HG03558 (cell line): ENCODE measurements around the gene ANKRD33.
"Not testable (repeated sequence)": the region's sequence is repeated elsewhere in the genome, so short reads cannot be mapped to it uniquely, and the experiment has no call there.

Source experiments
- ATAC-seq: cut with Tn5 transposase; IDR thresholded peaks from one replicate; pipeline ENCODE4 v1.9.1; 2021; ENCODE audit warnings: moderate number of reproducible peaks; ENCODE audit not compliant: unreplicated experiment; ENCODE audit errors: extremely low read depth

The ANKRD33 gene

GRCh38 chr12:51873251-51873994, 14.5 kb upstream of the ANKRD33 start:
- ATAC-seq: no peak

- no peak for ATAC-seq
These were observed 13.9 kb upstream of the ANKRD33 start for GRCh38 chr12:51874000-51874399.

- no peak for ATAC-seq
These were observed 13.4 kb upstream of the ANKRD33 start for GRCh38 chr12:51874486-51874885.

- no peak for ATAC-seq
These were observed 8.8 kb upstream of the ANKRD33 start for GRCh38 chr12:51879102-51879501.

- no peak for ATAC-seq
These were observed 4.6 kb upstream of the ANKRD33 start for GRCh38 chr12:51883295-51883694.

GRCh38 chr12:51883998-51884675, 3.8 kb upstream of the ANKRD33 start:
- no peak for ATAC-seq

GRCh38 chr12:51884676-51885229, 3.1 kb upstream of the ANKRD33 start:
- no peak for ATAC-seq

GRCh38 chr12:51885294-51886020, 2.4 kb upstream of the ANKRD33 start:
- not testable (repeated sequence) for ATAC-seq

- ATAC-seq: no peak
These were observed 1.7 kb upstream of the ANKRD33 start for GRCh38 chr12:51886021-51886710.

- no peak for ATAC-seq
These were observed 663 bp downstream of the ANKRD33 start for GRCh38 chr12:51888316-51889215.

GRCh38 chr12:51889216-51890132, 1.6 kb downstream of the ANKRD33 start:
- ATAC-seq: no peak

- no peak for ATAC-seq
These were observed 2.2 kb downstream of the ANKRD33 start for GRCh38 chr12:51890133-51890464.

- no peak for ATAC-seq
These were observed 2.7 kb downstream of the ANKRD33 start for GRCh38 chr12:51890511-51891171.

GRCh38 chr12:51891843-51892242, 3.9 kb downstream of the ANKRD33 start:
- ATAC-seq: no peak

GRCh38 chr12:51893786-51894185, 5.9 kb downstream of the ANKRD33 start:
- no peak for ATAC-seq

- no peak for ATAC-seq
These were observed 7.7 kb downstream of the ANKRD33 start for GRCh38 chr12:51895378-51896135.

- no peak for ATAC-seq
These were observed 8.3 kb downstream of the ANKRD33 start for GRCh38 chr12:51896236-51896635.
